GM18861 (cell line): ENCODE results near the gene FAM237A.

Experiments
- ATAC-seq: cut with Tn5 transposase; IDR thresholded peaks from one replicate; pipeline ENCODE4 v1.9.1; 2021; ENCODE audit not compliant: unreplicated experiment

FAM237A gene

DNA sequence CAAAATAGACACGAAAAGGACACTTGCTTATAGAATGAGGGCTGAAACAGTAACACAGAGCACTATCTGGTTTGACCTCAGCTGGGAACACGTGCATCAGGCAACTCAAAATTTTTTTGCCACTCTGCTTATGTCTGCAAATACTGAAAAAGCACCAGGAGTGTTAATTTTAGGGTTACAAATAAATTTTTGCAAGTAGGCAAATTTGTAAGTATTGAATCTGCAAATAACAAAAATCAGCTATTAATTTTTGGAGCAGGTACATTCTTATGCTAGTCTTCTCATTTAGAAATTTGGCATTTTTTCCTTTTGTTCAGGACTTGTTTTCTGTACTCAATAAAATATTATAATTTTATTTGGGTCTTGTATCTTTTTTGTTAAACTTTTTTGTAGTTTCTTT is 46.2 kb downstream of the FAM237A start:
- ATAC-seq: no peak

DNA sequence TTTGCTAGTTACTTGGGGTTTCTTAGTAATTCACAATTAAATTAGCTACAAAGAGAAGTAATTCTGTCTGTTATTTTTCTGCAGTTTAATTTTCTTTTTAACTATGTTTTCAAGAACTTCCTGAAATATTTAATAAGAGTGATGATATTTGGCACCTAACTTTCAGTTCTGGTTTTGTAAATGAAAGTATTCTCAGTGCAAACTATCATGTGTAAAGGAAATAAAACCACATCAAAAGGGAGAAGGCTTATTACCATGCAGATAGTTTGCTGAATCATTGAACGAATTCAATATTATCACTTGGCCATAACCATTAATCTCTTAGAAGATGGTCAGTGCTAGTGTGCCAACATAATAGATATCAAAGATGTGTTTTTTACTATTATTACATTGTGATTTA is 46.7 kb downstream of the FAM237A start:
- ATAC-seq: no peak

DNA sequence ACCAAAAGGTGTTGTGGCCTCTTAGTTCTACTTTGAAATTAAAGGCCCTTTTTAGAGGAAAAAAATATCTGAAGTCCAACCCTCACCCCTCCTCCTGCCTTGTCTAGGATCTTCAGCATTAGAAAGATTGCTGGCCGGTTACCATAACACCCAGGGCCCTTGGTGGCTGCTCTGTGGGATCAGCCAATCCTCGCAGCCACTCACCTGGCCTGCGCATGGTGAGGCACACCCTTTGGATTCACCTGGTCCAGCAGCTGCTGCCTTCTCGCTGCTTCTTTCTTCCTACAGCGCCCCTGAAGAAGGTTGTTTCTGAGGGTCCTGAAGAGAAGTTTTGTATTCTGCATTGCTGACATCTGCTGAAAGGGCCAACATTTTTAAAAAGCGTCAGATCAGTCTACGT is 50.7 kb downstream of the FAM237A start:
- no peak for ATAC-seq

DNA sequence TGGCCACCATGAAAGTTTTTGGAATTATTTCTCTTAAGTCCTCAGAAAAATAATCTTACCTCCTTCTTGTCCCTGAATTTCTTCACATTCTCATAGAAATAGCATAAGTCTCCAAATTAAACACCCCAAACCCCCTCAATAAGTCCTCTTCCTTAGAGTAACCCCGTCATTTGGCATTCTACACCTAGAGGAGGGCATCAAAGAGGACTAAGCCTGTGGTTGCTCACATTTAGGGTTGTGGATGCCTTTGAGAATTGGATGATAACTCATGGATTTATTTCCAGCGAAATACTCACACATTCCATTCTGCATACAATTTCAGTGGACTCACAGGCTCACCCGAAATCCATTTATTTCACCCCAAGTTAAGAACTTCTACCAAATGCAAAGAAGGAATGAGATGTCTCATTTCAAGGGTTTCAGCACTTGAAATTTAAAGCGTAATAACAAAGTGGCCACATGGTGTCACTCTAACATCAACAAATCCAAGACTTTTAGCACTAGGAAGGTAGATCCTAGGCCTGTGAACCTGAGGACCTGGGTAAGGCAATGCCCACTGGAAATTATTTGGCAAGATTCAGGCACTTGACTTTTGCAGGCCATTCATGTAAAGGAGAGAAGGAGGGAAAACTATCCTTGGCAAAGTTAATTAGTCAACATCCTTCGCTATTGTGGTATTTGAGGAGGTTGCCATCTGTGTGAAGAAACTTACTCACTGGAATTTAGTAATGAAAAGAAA is 51.3 kb downstream of the FAM237A start:
- ATAC-seq: peak; percentile 56

DNA sequence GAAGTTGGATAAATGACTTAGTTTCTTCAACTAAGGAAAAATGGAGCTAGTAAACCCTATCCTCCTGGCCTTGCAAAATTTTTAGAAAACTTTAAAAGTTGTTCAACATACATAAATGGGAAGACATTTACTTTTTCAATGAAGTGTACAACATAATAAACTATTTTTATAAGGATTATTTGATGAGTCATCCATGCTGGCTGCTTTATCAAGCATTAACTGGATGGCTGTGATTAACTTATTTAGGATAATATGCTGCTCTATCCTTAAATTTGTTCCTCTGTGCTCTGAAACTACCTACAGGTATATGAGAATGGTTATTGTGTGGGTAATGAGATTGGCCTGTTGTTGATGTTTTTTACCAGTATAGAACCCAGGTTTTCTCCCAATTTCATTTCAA is 54.6 kb downstream of the FAM237A start:
- no peak for ATAC-seq

DNA sequence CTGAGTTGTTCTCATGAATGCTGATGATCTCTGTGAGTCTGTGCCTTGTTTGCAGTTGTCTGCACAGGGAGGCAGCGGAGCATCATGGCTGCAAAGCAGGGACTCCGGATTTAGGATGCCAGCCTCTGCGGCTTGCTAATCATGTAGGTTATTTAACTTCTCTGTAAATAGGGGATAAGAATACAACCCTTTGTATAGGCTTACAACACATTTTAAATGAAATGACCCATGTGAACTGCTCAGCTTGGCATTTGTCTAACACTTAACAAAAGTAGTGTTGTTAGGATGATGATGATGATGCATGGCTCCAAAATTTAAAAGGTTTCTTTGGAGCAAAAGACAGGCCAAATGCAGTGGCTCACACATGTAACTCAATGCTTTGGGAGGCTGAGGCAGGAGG is 56.5 kb downstream of the FAM237A start:
- no peak for ATAC-seq
